ENCODE data around the gene RABEP1. TPM values are rescaled to one million over a fixed set of nuclear protein-coding genes. Genes with fewer than 3 reads are reported as not detected.

Gene RABEP1
- total RNA-seq, 2 donors from 2014 or later, result 43.1 to 50.5 TPM

DNA sequence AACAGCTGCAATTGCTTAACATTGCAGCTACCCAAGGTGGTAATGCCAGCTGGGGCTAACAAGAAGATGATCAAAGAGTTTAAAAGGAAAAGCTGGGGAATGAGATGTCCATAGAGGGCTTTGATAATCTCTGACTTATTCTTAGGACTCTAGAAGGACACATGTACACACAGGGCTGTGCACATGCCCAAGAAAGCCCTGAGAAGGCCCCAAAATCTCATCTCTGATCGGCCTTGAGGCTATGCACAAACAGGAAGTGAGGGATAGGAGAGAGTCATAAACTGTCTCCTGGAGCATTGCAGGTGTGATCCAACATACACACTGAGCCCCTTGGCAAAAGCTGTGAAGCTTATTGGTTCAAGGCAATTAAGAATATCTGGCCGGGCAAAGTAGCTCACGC lies 17.2 kb upstream of the RABEP1 start:
- ATAC-seq (no peak), DNase-seq (no peak)
- intact Hi-C loops (cut with DNase I), result no loop called here

GRCh38 chr17:5269241-5269960 lies 12.7 kb upstream of the RABEP1 start:
- DNase-seq (no peak), ATAC-seq (no peak)
- intact Hi-C loops (cut with DNase I), result no loop called here

GRCh38 chr17:5272322-5272721 lies 9.8 kb upstream of the RABEP1 start:
- no peak for ATAC-seq
- intact Hi-C loops (cut with DNase I), result no loop called here
- DNase-seq, result no peak

GRCh38 chr17:5282642-5283217 lies 646 bp downstream of the RABEP1 start:
- peak; percentile 28 for DNase-seq
- intact Hi-C loops (cut with DNase I), result no loop called here
- ATAC-seq, result peak in 1 of 2 donors; percentile 36

- ATAC-seq (no peak), DNase-seq (no peak)
- intact Hi-C loops (cut with DNase I), result no loop called here
These were observed 1.7 kb downstream of the RABEP1 start for GRCh38 chr17:5283571-5284315.

DNA sequence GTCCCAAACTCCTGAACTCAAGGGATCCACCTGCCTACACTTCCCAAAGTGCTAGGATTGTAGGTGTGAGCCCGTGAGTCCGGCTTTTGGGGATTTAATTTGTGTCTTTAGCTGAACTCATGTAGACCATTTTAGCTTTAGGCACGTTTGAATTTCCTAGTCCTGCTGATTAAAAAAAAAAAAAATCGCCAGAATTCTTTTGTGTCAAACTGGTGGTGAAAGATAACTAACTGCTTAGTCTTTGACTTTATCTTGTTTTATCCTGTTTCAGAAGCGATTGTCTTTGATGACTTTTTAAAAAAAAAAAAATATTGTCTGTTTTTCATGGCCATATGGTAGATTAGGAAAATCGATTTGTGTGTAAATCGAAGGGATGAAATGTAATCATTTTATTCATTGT lies 2.6 kb downstream of the RABEP1 start:
- ATAC-seq (no peak), DNase-seq (no peak)
- intact Hi-C loops (cut with DNase I), result no loop called here

DNA sequence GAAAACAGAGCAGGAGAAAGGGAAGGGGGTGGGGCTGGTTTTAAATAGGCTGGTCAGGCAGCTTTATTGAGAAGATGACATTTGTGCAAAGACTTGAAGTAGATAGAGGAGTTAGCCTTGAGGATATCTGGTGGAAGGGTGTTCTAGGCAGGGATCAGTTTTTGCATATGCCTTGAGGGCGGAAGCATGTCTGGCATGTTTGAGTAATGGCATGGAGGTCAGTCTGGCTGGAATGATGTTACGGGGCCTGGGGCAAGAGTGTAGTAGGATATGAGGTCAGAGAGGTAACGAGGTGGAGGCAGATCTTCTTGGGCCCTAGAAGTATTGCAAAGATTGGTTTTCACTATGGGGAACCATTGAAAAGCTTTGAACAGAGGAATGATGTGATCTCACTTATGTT lies 4.8 kb downstream of the RABEP1 start:
- intact Hi-C loops (cut with DNase I), result no loop called here
- ATAC-seq (no peak), DNase-seq (no peak)

GRCh38 chr17:5291683-5292350 lies 9.7 kb downstream of the RABEP1 start:
- ATAC-seq, result no peak
- DNase-seq, result no peak
- intact Hi-C loops (cut with DNase I), result no loop called here

- intact Hi-C loops (cut with DNase I), result no loop called here
- DNase-seq (no peak), ATAC-seq (no peak)
These were observed 15.2 kb downstream of the RABEP1 start for GRCh38 chr17:5297245-5297644.

- ATAC-seq (peak in 1 of 2 donors; percentile 44), DNase-seq (no peak)
- intact Hi-C loops (cut with DNase I), result no loop called here
These were observed 17.3 kb downstream of the RABEP1 start for GRCh38 chr17:5299383-5299782.

DNA sequence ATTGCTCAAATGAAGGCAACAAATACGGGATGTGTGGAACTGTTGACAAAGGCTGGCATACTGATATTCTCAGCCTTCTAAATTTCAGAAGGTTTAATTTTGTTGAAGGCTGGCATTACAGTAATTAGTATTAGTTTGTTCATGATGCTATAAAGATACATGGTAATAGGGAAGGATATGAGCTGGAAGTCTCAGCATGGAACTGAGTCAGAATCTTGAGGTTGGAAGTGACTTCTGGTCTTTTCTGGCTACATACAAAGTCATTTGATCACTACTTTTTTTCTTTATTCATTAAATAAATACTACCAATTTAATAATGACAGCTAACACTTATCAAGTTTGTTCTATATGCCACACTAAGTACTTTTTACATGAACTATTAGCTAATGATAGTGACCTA lies 22.6 kb downstream of the RABEP1 start:
- no peak for ATAC-seq
- intact Hi-C loops (cut with DNase I), result no loop called here

DNA sequence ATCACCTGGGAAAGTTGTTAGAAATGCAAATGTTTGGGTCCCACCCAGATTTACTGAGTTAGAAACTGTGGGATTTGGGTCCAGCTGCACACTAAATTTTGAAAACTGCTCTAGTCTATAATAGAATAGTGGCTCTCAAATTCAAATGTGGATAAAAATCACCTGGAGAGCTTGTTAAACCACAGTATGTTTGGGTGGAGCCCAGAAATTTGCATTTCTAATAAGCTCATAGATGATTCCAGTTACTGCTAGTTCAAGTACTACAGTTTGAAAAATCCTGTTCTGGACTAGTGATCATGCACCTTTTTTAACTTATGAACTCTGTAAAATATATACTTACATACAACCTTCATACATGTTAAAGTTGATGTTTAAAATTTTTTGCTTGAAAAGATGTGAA lies 27.8 kb downstream of the RABEP1 start:
- DNase-seq, result no peak
- no peak for ATAC-seq
- intact Hi-C loops (cut with DNase I), result no loop called here

More for the DNA sequence above, 22.6 kb downstream of the RABEP1 start:
- no peak for DNase-seq

DNA sequence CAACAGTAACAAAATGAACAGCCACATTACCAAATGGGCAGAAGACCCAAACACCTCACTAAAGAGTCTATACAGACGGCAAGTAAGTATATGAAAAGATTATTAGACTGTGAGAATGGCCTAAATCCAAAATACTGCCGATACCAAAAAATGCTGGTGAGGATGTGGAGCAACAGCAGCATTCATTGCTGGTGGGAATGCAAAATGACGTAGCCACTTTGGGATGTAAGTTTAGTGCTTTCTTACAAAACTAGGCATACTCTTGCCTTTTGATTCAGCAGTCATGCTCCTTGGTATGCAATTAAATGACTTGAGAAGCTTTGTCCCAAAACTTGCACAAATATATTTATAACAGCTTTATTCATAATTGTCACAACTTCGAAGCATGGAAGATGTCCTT lies 43.8 kb downstream of the RABEP1 start:
- intact Hi-C loops (cut with DNase I), result no loop called here
- DNase-seq, result no peak
- no peak for ATAC-seq

DNA sequence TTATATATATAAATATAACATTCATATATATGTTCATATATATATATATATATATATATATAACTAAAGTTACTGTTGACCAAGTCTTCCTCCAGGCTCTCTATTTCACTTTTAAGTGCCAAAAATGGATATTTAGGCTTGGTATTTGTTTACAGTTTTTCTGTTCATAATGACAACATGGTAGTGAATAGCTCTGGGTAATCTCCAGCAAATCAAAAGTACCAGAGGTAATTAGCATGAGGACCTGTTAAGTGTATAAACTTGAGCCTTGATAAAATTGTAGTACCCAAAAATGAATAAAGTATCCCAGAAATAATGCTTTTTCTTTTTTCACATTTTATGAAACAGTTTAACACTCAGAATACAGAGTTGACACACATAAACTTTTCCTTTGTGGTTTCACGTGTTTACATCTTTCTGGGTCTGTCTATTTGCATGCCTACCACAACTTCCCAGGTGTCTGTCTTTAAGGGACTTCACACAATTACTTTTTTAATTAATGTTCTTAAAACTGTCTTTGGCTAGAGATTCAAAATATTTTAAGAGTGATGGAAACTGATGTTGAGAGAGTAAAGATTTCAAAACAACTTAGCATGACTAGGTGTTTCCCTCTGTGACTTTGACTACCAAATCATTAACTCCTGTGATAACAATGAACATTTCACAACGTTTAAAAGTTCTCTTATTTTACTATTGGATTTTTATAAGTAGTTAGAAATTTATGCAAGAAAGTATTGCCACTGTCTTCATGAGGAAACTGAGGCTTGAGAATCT lies 47.9 kb downstream of the RABEP1 start:
- intact Hi-C loops (cut with DNase I), result no loop called here
- DNase-seq (no peak), ATAC-seq (no peak)

DNA sequence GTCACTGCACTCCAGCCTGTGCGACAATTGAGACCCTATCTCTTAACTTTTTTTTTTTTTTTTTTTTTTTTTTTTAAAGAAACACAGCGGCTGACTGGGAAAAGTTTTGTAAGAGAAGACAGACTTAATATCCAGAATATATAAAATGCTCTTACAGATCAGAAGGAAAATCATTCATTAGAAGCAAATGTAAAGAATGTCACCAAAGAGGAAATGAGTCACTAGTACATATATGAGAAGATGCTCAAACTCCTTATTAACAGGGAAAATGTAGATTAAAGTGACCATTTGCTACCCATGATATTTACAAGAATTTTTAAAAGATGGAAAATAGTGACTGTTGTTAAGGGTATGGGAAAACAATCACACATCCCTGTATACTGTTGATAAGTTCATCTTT lies 48.9 kb downstream of the RABEP1 start:
- DNase-seq (no peak), ATAC-seq (no peak)
- intact Hi-C loops (cut with DNase I), result no loop called here

DNA sequence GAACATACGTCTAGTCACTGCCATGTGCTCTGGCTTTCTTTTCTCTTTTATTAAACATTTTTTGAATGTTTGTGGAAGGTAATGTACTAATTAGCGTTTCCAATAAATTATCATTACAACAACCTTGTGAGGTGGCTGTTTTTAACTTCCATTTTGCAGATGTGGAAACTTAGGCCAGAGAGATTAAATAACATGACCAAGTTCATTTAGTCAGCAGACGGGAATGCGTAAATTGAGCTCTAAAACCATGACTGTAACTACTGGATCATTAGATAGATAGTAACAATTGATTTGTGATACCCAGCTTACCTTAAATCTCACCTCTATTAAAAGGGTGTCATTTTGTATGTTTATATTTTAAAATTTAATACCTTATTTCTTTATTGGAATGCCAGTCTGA lies 49.4 kb downstream of the RABEP1 start:
- DNase-seq, result no peak
- no peak for ATAC-seq
- intact Hi-C loops (cut with DNase I), result no loop called here

DNA sequence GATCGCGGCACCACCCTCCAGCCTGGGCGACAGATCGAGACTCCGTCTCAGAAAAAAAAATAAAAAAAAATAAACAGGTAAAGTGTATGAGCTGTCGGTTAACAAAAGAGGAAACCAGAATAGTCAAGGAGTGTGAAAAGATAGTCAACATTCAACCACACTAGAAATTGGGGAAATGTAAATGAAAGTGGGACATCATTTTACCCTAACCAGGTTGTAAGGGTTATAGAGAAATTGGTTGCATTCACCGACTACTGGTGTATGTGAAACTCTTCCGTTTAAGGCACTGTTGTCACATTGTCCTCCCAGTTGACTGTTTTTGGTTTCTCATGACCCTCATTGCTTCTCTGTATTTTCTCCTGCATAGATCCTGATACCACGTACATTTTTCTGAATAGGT lies 62.8 kb downstream of the RABEP1 start:
- ATAC-seq (no peak), DNase-seq (no peak)
- intact Hi-C loops (cut with DNase I), result no loop called here

GRCh38 chr17:5352681-5353289 lies 70.7 kb downstream of the RABEP1 start:
- ATAC-seq (no peak), DNase-seq (no peak)
- intact Hi-C loops (cut with DNase I), result no loop called here

DNA sequence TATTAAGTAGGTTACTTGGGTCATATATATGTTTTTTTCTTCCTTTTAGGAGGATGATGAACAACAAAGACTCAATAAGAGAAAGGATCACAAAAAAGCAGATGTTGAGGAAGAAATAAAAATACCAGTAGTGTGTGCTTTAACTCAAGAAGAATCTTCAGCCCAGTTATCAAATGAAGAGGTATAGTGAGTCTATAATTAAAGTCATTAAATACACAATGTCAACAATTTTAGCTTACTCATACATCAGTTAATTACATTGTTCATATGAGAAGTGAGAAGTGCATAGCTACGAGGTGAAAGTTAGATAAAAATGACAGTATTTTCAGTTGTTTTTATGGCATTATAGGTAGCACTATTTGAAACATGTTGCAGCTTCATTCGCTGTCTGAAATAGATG lies 72.2 kb downstream of the RABEP1 start:
- no peak for DNase-seq
- ATAC-seq, result no peak
- intact Hi-C loops (cut with DNase I), result no loop called here
